Measurements from ENCODE around the gene TSSC4.

TSSC4 gene

GRCh38 chr11:2402106-2402505, 1.6 kb downstream of the TSSC4 start:
- no peak for DNase-seq

- DNase-seq = no peak
These were observed 2.5 kb downstream of the TSSC4 start for GRCh38 chr11:2402890-2403645.

GRCh38 chr11:2404735-2405196, 4.2 kb downstream of the TSSC4 start:
- no peak for DNase-seq

GRCh38 chr11:2406451-2406850, 5.9 kb downstream of the TSSC4 start:
- no peak for DNase-seq

GRCh38 chr11:2406878-2407410, 6.4 kb downstream of the TSSC4 start:
- DNase-seq = no peak

GRCh38 chr11:2408671-2409070, 8.1 kb downstream of the TSSC4 start:
- no peak for DNase-seq

GRCh38 chr11:2409126-2409525, 8.6 kb downstream of the TSSC4 start:
- DNase-seq = no peak

- no peak for DNase-seq
These were observed 9.3 kb downstream of the TSSC4 start for GRCh38 chr11:2409611-2410468.

- no peak for DNase-seq
These were observed 10.1 kb downstream of the TSSC4 start for GRCh38 chr11:2410616-2411015.

GRCh38 chr11:2411446-2412305, 11.1 kb downstream of the TSSC4 start:
- no peak for DNase-seq

- DNase-seq = no peak
These were observed 11.8 kb downstream of the TSSC4 start for GRCh38 chr11:2412323-2412722.

- DNase-seq = no peak
These were observed 13.4 kb downstream of the TSSC4 start for GRCh38 chr11:2413742-2414579.

GRCh38 chr11:2414616-2415015, 14.1 kb downstream of the TSSC4 start:
- no peak for DNase-seq

- DNase-seq = no peak
These were observed 14.6 kb downstream of the TSSC4 start for GRCh38 chr11:2415171-2415570.

GRCh38 chr11:2415601-2416380, 15.2 kb downstream of the TSSC4 start:
- no peak for DNase-seq

- no peak for DNase-seq
These were observed 16.2 kb downstream of the TSSC4 start for GRCh38 chr11:2416765-2417164.

GRCh38 chr11:2417856-2418692, 17.5 kb downstream of the TSSC4 start:
- no peak for DNase-seq

- no peak for DNase-seq
These were observed 18.3 kb downstream of the TSSC4 start for GRCh38 chr11:2418693-2419360.
